ENCODE results near the gene SEC61A2.
"Not testable (repeated sequence)": the region's sequence is repeated elsewhere in the genome, so short reads cannot be mapped to it uniquely, and the experiment has no call there.

The SEC61A2 gene

GRCh38 chr10:12135631-12136030 is 6.2 kb downstream of the SEC61A2 start:
- no peak overlapping the region for H3K27ac Mint-ChIP-seq
- peaks cover 32% of the 10 kb centered on the region for H3K36me3 Mint-ChIP-seq (ENCODE audit: low read depth)
- no peak overlapping the region for H3K4me3 Mint-ChIP-seq
- H3K4me1 Mint-ChIP-seq (ENCODE audit: low read depth), result peaks cover 3% of the 10 kb centered on the region
- H3K9me3 Mint-ChIP-seq, result no peaks in the 10 kb centered on the region
- H3K27me3 Mint-ChIP-seq, result no peaks in the 10 kb centered on the region

- Mint-ChIP-seq H3K27me3 (no peaks in the 10 kb centered on the region), H3K36me3 (ENCODE audit: low read depth) (peaks cover 55% of the 10 kb centered on the region), H3K4me1 (ENCODE audit: low read depth) (no peaks in the 10 kb centered on the region), H3K9me3 (no peaks in the 10 kb centered on the region), H3K4me3 (no peak overlapping the region), H3K27ac (no peak overlapping the region)
Observed at GRCh38 chr10:12140038-12140437, 10.6 kb downstream of the SEC61A2 start.

- Mint-ChIP-seq H3K27me3 (no peaks in the 10 kb centered on the region), H3K27ac (no peak overlapping the region), H3K4me1 (ENCODE audit: low read depth) (no peaks in the 10 kb centered on the region), H3K4me3 (no peak overlapping the region), H3K9me3 (no peaks in the 10 kb centered on the region), H3K36me3 (ENCODE audit: low read depth) (peaks cover 45% of the 10 kb centered on the region)
Observed at GRCh38 chr10:12144538-12144937, 15.1 kb downstream of the SEC61A2 start.

- no peaks in the 10 kb centered on the region for H3K9me3 Mint-ChIP-seq
- no peak overlapping the region for H3K27ac Mint-ChIP-seq
- H3K36me3 Mint-ChIP-seq (ENCODE audit: low read depth), result peaks cover 39% of the 10 kb centered on the region
- no peak overlapping the region for H3K4me3 Mint-ChIP-seq
- no peaks in the 10 kb centered on the region for H3K27me3 Mint-ChIP-seq
- H3K4me1 Mint-ChIP-seq (ENCODE audit: low read depth), result no peaks in the 10 kb centered on the region
Observed at GRCh38 chr10:12150163-12150562, 20.7 kb downstream of the SEC61A2 start.

GRCh38 chr10:12154516-12154915 is 25.0 kb downstream of the SEC61A2 start:
- no peaks in the 10 kb centered on the region for H3K9me3 Mint-ChIP-seq
- H3K4me1 Mint-ChIP-seq (ENCODE audit: low read depth), result no peaks in the 10 kb centered on the region
- H3K27me3 Mint-ChIP-seq, result no peaks in the 10 kb centered on the region
- no peak overlapping the region for H3K4me3 Mint-ChIP-seq
- H3K36me3 Mint-ChIP-seq (ENCODE audit: low read depth), result peaks cover 42% of the 10 kb centered on the region
- no peak overlapping the region for H3K27ac Mint-ChIP-seq

GRCh38 chr10:12156367-12157123 is 27.1 kb downstream of the SEC61A2 start:
- no peaks in the 10 kb centered on the region for H3K4me1 Mint-ChIP-seq (ENCODE audit: low read depth)
- no peak overlapping the region for H3K4me3 Mint-ChIP-seq
- H3K27me3 Mint-ChIP-seq, result no peaks in the 10 kb centered on the region
- peaks cover 46% of the 10 kb centered on the region for H3K36me3 Mint-ChIP-seq (ENCODE audit: low read depth)
- no peak overlapping the region for H3K27ac Mint-ChIP-seq
- no peaks in the 10 kb centered on the region for H3K9me3 Mint-ChIP-seq

GRCh38 chr10:12158111-12158510 is 28.6 kb downstream of the SEC61A2 start:
- no peak overlapping the region for H3K27ac Mint-ChIP-seq
- no peaks in the 10 kb centered on the region for H3K9me3 Mint-ChIP-seq
- H3K4me1 Mint-ChIP-seq (ENCODE audit: low read depth), result no peaks in the 10 kb centered on the region
- peaks cover 52% of the 10 kb centered on the region for H3K36me3 Mint-ChIP-seq (ENCODE audit: low read depth)
- no peak overlapping the region for H3K4me3 Mint-ChIP-seq
- H3K27me3 Mint-ChIP-seq, result no peaks in the 10 kb centered on the region

- Mint-ChIP-seq H3K9me3 (no peaks in the 10 kb centered on the region), H3K4me3 (no peak overlapping the region), H3K4me1 (ENCODE audit: low read depth) (no peaks in the 10 kb centered on the region), H3K27ac (no peak overlapping the region), H3K27me3 (no peaks in the 10 kb centered on the region), H3K36me3 (ENCODE audit: low read depth) (peaks cover 53% of the 10 kb centered on the region)
Observed at GRCh38 chr10:12160664-12161063, 31.2 kb downstream of the SEC61A2 start.

- Mint-ChIP-seq H3K4me1 (ENCODE audit: low read depth) (no peaks in the 10 kb centered on the region), H3K4me3 (no peak overlapping the region), H3K36me3 (ENCODE audit: low read depth) (peaks cover 49% of the 10 kb centered on the region), H3K27me3 (no peaks in the 10 kb centered on the region), H3K27ac (peak overlapping the region; percentile 28), H3K9me3 (no peaks in the 10 kb centered on the region)
Observed at GRCh38 chr10:12162927-12163326, 33.5 kb downstream of the SEC61A2 start.

- H3K9me3 Mint-ChIP-seq, result no peaks in the 10 kb centered on the region
- peaks cover 52% of the 10 kb centered on the region for H3K36me3 Mint-ChIP-seq (ENCODE audit: low read depth)
- H3K27me3 Mint-ChIP-seq, result no peaks in the 10 kb centered on the region
- no peak overlapping the region for H3K27ac Mint-ChIP-seq
- no peaks in the 10 kb centered on the region for H3K4me1 Mint-ChIP-seq (ENCODE audit: low read depth)
- H3K4me3 Mint-ChIP-seq, result no peak overlapping the region
Observed at GRCh38 chr10:12164085-12164484, 34.6 kb downstream of the SEC61A2 start.

GRCh38 chr10:12165036-12165435 is 35.6 kb downstream of the SEC61A2 start:
- Mint-ChIP-seq H3K4me1 (ENCODE audit: low read depth) (no peaks in the 10 kb centered on the region), H3K36me3 (ENCODE audit: low read depth) (peaks cover 57% of the 10 kb centered on the region), H3K27ac (peak overlapping the region; percentile 59), H3K9me3 (no peaks in the 10 kb centered on the region), H3K27me3 (no peaks in the 10 kb centered on the region), H3K4me3 (no peak overlapping the region)

- peaks cover 60% of the 10 kb centered on the region for H3K36me3 Mint-ChIP-seq (ENCODE audit: low read depth)
- no peaks in the 10 kb centered on the region for H3K27me3 Mint-ChIP-seq
- H3K27ac Mint-ChIP-seq, result no peak overlapping the region
- H3K4me1 Mint-ChIP-seq (ENCODE audit: low read depth), result no peaks in the 10 kb centered on the region
- H3K9me3 Mint-ChIP-seq, result no peaks in the 10 kb centered on the region
- no peak overlapping the region for H3K4me3 Mint-ChIP-seq
Observed at GRCh38 chr10:12165999-12166775, 36.7 kb downstream of the SEC61A2 start.

GRCh38 chr10:12171512-12171911 is 42.0 kb downstream of the SEC61A2 start:
- not testable (repeated sequence) for H3K4me1 Mint-ChIP-seq (ENCODE audit: low read depth); H3K27me3 Mint-ChIP-seq; H3K9me3 Mint-ChIP-seq; H3K27ac Mint-ChIP-seq; H3K4me3 Mint-ChIP-seq
- H3K36me3 Mint-ChIP-seq (ENCODE audit: low read depth), result peaks cover 62% of the 10 kb centered on the region

- no peaks in the 10 kb centered on the region for H3K27me3 Mint-ChIP-seq
- H3K36me3 Mint-ChIP-seq (ENCODE audit: low read depth), result peaks cover 56% of the 10 kb centered on the region
- no peak overlapping the region for H3K4me3 Mint-ChIP-seq
- H3K27ac Mint-ChIP-seq, result no peak overlapping the region
- H3K9me3 Mint-ChIP-seq, result no peaks in the 10 kb centered on the region
- H3K4me1 Mint-ChIP-seq (ENCODE audit: low read depth), result peaks cover 41% of the 10 kb centered on the region
Observed at GRCh38 chr10:12177642-12178041, 48.2 kb downstream of the SEC61A2 start.

- Mint-ChIP-seq H3K27ac (no peak overlapping the region), H3K4me1 (ENCODE audit: low read depth) (peaks cover 41% of the 10 kb centered on the region), H3K36me3 (ENCODE audit: low read depth) (peaks cover 54% of the 10 kb centered on the region)
Observed at GRCh38 chr10:12179606-12180170, 50.2 kb downstream of the SEC61A2 start.

More at GRCh38 chr10:12179606-12180170, 50.2 kb downstream of the SEC61A2 start:
- no peaks in the 10 kb centered on the region for H3K9me3 Mint-ChIP-seq
- H3K27me3 Mint-ChIP-seq, result no peaks in the 10 kb centered on the region
- no peak overlapping the region for H3K4me3 Mint-ChIP-seq

All from stimulated activated naive CD8-positive, alpha-beta T cell treated with anti-CD3 and anti-CD28 coated beads, Interleukin-15, Interleukin-2, amounts not matched to agents 100 ng/mL and 50 ng/mL, for 24 hours (primary cell).